Body of pancreas (tissue), 4 donors: Measurements from ENCODE around the gene APOH.

ENCODE experiments used
- CTCF ChIP-seq, 7 experiments: fragments of 450-650 bp in 4 of 7; fragments of 200-600 bp in 3 of 7; sonication (generic) in 3 of 7; IDR thresholded peaks; one replicate each; pipeline ENCODE4 v1.5.1; 2016 to 2019; ENCODE audit warnings: antibody characterized with exemption in 7 of 7
- POLR2A ChIP-seq, 3 donors: fragments of 450-650 bp; IDR thresholded peaks; one replicate each; pipeline ENCODE4 v1.6.1; 2016; ENCODE audit warnings: antibody characterized with exemption in 3 of 3, mild to moderate bottlenecking in 2 of 3

GRCh38 chr17:66221343-66221742 lies 7.9 kb downstream of the APOH start:
- TF ChIP-seq CTCF (IDR thresholded peaks at IDR 0.05) = no peak
- no peak for TF ChIP-seq POLR2A (IDR thresholded peaks at IDR 0.05)
